Stimulated activated CD4-positive, alpha-beta T cell treated with anti-CD3 and anti-CD28 coated beads, Interleukin-1b, Interleukin-23, amount 100 ng/mL, for 4 hours (primary cell): ENCODE data around the gene LRMDA.

Source experiments
- DNase-seq, 2 donors: peaks; one replicate each; pipeline ENCODE4 v3.0.0-alpha.2; 2020; ENCODE audit warnings: low read depth in 2 of 2

LRMDA gene

DNA sequence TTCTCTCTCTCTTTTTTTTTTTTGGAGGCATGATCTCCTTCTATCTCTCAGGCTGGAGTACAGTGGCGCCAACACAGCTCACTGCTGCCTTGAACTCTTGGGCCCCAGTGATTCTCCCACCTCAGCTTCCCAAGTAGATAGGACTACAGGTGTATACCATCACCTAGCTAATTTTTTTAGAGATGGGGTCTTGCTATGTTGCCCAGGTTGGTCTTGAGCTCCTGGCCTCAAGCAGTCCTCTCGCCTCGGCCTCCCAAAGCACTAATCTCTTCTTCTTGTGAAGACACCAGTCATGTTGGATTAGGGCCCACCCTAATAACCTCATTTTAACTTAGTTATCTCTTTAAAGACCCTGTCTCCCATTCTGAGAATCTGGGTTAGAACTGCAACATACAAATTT lies 45.6 kb downstream of the LRMDA start:
- DNase-seq, result no peak

DNA sequence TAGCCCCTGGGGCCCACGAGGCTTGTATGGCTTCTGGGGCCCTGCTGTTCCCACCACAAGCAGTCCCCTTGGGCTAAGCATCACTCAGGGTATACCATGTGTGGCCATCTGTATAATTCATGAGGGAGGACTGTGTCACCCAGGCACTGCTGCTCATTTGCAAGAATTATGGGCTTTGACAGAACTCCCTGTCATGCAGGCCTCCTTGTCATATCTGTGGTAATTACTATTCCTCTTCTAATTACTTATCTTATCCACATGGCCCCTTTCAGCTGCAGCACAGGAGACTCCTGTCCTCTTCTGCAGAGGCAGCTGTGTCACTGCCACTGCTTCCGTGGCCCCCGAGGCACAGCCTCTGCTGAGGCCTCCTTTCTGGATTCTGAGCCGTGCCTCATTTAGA lies 46.3 kb downstream of the LRMDA start:
- DNase-seq, result no peak

DNA sequence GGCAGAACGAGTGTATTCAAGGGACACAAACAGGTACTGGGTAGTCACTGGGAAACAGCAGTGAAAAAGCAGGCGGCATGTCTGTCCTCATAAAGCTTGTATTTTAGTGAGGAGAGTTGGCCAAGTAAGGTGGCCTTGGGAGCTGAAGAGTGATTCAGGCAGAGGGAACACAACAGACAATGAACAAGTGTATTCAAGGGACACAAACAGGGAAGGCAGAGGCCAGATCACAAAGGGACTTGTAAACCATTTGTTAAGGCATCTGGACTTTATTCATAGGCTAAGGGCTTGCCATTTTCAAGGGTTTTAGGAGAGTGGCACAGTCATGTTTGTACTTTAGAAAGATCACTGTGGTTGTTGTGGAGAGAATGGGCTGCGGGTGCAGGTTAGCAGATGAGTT lies 49.0 kb downstream of the LRMDA start:
- DNase-seq, result no peak

DNA sequence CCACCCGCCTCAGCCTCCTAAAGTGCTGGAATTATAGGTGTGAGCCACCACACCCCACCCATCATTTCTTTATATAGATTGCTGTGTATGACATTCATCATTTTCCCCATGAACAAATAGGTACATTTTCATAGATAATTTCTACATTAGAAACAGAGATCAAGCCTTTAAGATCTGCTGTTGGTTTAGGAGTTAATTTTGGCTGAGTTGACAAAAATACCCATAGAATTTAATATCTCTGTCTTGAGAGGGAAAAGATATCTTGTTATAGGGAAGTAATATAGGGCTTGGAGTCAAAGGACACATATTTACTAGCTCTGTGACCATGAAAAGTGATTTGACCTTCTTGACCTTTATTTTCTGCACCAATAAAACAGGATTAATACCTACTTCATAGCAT lies 51.8 kb downstream of the LRMDA start:
- no peak for DNase-seq

DNA sequence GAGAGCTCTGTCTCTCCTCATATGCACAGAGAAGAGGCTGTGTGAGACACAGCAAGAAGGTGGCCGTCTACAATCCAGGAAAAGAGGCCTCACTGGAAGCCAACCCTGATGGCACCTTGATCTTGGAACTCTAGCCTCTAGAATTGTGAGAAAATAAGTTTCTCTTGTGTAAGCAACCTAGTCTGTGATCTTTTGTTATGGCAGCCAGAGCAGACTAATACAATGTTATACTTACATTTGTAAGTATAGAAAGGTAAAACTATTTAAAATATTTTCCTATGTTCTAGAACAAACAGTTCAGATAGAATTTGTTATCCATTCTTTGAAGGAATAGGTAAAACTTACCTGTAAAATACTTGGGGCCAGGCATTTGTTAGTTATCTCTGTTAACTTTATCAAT lies 53.3 kb downstream of the LRMDA start:
- DNase-seq, result no peak

DNA sequence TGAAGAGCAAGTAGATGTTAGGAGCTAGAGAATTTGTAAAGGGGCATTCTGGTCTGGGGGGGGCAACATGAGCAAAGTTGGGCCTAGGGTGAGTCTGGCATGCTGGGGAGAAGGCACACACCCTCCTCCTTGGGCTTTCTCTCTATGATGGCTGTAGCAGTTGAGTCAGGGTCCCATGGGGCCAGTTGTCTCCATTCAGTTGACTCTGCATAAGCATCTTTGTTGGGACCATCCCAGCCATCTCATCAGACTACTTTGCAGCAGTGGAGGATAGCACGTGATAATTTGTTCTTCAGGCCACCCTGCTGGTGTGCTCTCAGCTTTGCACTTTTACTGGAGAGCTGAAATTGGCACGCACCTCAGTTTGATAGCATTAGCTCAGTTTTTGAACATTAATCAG lies 55.2 kb downstream of the LRMDA start:
- DNase-seq, result no peak

DNA sequence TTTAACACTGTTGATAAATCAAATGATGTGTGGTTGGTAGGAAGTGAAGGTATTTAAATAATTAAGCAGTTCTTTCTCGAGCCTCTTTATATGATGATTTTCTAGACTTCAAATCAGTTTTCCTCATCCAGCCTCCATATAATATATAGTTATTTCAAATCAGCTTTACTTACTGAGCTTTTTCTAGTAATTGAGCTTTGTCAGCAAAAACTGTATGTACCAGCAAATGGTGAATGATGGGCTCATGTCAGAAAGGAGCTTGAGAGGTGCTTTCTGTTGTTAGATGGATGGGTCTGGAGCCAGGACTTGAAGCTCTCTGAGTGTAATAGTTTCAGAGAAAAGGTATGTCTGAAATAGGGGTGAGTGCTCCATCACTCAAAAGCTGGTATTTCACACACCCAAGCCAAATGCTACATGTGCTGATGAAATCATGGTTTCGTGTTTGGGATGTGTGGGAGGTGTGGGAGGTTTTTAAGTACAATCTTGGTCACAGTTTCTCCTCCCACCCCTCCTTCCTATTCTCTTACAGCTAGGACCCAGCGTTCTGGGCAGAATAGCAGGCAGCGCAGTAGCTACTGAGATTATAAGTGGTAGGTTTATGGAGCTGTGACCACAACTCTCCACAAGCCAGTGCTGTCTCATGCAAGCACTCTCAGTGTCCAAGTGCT lies 55.8 kb downstream of the LRMDA start:
- no peak for DNase-seq

DNA sequence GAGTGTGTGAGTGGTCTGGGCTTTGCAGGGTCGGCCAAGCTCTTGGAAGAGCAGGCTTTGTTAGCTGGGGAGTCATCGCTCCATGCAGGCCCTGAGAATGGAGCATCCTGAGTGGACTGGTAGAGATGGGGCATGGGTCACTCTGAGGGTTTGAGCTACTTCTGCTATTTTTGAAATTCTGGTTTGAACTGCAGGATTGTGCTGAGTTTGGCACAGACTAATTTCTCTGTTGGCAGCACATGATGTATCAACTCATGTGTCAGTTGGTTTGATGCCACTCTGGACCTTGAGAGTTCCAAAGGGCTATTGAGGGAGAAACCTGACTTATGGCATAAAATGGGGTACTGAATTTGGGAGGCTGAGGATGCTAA lies 56.3 kb downstream of the LRMDA start:
- no peak for DNase-seq

DNA sequence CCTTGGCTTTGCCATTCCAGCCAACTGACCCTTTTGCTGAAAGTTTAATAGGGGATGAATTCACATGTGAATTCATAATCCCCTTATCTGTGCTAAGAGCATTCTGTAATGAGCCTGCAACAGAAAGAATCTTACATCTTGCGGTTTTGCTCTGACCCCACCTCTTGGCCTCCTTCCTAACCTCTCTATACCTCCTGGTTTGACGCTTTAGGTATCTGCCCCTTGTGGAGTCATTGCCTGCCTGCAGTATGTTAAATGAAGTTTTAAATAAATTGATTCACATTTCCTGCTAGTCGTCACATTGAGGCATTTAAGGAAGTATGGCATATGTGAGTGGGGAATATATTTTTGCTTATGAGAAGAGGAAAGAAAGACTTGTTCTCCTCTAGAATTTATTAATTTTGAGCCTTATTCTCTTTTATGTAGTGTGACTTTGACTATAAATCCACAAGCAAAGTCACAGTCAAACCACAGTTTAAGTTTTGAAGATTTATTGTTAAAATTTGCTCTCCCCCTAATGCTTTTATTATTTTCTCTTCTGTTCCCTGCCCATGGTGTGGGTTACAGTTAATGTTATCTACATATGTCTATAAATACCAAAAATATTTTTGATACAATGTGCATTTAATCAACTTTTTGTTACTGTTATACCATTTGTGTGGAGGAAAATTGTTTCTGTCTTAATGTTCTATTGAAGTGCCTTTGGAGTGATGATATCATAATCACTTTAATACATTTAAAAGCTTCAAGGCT lies 60.9 kb downstream of the LRMDA start:
- no peak for DNase-seq

DNA sequence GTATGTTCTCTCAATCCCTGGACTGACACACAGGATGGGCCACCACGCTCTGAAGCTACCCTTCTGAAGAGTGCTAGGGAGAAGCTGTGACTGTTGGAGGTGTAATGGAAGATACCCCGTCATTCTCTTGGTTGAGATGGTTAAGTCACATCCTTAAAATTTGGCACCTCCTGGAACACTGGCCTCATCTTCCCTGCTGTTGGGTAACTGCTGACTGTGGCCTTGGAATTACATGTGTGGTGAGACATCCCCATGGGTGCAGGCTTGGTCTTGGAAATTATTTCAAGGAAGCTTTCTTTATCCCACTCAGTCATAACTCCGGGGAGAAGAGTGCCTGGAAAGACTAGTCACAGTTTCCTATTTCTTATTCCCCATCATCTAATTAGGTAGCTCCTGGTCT lies 62.0 kb downstream of the LRMDA start:
- DNase-seq, result no peak

DNA sequence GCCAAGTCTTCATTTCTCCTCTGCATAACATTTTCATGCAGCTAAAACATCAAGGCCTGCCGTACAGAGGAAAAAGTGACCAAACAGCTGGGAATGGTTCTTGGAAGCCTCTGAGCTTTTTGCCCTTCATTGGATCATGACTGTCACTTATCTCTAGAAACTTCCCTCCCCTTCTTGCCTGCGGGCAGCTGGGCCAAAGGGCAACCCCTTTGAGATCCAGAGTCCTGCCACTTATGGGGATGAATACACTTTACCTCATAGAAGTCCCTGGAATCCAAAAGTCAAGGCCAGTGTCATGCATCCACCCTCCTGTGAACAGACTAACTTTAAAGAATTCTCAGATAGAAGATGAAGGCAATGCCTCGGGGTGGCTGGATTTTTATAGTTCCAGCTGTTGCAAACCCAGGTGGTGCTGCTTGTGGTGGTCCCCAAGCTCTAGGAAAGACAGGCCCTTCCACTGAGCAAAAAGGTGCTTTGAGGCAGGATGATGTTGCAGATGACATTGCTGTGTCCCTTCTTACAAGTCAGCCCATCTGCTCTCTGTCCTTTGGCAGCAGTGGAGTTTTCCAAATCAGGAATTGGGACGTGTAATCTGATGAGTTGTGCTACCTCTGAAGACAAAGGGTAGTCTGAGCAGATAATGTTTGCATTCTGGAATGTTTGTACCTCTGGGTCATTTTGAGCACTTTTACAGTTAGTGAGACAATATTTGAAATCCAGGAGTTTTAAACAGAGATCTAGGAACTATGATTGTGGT lies 64.2 kb downstream of the LRMDA start:
- DNase-seq, result no peak

DNA sequence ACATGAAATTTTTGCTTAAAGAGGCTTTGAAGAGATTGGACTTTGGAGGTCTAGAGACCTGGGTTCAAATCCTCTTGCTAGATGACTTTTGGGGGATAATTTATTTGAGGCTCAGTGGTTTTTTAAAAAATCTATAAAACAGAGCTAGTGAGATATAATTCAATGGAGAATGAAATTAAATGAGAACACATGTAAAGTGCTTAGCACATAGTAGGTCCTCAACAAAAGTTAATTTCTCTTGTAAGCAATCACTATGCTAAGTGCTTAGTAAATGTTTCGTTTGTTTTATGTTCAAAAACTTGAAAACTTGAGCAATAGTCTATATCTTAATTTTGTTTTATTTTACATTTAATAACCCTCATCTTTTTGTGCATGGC lies 64.8 kb downstream of the LRMDA start:
- no peak for DNase-seq

DNA sequence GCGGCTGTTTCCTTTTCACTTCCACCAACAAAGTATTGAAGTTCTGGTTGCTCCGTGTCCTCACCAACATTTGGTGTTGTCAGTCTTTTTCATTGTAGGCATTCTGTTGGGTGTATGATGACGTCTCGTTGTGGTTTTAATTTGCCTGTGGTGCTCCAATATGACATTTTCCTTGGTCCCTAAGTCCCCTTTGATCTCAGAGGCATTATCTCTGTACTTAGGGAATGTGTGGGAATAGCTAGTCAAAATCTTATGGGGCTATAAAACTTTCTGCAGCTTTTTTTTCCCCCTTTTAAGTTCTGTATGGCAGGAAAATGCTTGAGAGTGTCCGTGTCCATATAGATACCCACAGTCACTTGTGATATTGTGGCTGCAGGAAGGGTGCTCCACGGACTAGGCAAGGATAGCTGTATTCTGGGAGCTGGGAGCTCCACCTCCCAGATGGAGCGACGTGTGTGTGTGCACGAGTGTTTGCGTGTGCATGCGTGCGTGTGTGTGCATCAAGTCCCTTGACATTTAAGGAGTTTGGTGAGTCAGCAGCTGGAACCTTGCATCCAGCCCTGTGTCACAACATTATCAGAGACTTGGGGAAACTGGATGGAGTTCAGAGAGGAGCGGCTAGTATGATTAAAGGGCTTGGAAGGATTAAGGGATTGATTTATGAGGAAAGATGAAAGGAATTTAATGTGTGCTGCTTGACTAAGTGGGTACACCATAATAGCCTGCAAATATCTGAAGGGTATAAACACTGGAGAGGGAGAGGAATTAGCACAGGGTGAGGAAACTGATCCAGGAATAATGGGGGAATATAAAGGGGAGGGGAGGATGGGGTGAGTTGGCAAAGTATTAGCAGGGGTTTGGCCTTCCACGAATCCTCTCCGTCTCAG lies 66.8 kb downstream of the LRMDA start:
- DNase-seq, result no peak

DNA sequence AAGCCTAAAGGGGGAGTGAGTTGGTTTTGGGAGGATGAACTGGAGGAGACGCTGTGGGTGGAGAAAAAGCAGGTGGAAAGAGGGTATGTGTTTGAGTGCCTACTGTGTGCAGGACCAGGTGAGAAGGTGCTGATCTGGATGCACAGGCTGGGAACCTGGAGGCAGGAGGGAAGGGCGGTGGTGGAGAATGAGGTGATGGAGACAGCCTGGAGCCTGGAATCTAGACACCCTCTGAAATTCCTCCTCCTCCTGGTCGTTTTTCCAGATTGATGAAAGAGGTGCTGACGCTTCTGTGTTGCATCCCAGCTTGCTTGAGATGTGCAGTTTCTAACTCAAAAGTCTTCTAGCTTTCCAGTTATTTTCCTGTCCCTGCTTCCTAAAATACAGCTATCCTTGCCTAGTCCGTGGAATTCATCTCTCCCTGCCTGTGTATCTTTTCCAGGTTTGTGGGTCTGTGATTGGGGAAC lies 67.5 kb downstream of the LRMDA start:
- no peak for DNase-seq

DNA sequence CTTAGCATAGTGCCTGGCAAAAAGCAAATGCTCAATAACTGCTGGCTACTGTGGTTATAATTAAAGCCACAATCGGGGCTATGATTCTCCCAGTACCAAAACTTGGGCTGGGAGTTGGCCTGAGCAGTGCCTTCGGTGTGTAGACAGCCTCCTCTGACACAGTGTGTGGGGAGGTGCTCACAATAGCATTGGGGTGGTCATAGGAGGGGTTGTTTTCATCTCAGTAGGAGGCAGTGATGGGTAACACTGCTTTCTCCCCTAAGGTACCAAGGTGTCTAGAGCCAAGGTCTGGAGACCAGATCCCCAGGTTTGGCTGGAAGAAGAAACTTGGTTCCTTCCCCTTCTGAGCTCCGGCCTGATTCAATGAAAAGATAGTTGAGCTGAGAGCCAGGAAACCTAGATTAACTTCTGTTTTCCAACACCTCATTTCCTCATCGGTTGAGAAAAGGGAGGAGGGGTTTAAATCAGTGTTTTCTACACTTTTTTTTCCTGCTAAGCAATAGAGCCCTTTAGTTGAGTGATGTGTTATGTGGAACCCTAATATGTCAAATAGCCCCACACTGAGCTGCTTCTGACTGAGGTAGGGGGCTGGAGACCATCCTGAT lies 68.2 kb downstream of the LRMDA start:
- DNase-seq, result no peak

DNA sequence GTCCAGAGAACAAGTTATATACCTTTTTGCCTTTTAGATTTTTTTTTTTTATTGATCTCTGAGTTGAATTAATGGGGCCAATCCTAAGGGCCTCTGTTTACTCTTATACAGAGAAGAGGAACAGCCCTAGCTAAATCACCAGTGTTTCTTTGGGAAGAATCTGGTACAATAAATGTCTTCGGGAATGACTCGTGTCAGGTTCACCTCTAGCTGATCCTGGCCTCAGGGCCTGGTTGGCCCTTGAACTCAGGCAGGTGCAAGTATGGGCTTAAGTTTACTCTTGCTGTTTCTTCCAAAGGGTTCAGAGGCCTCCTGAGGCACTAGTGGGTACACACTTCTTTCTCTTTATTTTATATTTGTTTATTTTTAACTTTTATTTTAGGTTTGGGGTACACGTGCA lies 71.0 kb downstream of the LRMDA start:
- no peak for DNase-seq

DNA sequence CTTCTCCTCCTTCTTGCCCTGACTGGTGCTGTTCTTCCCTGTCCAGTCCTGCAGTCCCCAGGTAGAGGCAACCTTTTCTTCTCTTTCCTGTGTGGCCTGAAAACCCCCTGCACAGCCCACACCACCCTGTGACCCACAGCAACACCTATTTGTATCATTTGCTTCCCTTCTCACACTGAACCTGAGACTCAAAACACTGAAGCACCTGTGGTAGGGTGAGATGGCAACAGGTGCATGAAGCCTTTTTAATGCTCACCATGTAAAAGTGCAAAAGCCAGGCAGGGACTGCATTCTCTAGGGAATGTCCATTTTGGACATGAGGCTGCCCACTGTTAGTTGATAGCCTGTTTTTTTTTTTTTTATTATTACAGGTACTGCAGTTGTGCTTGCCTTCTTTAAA lies 71.4 kb downstream of the LRMDA start:
- DNase-seq, result no peak

DNA sequence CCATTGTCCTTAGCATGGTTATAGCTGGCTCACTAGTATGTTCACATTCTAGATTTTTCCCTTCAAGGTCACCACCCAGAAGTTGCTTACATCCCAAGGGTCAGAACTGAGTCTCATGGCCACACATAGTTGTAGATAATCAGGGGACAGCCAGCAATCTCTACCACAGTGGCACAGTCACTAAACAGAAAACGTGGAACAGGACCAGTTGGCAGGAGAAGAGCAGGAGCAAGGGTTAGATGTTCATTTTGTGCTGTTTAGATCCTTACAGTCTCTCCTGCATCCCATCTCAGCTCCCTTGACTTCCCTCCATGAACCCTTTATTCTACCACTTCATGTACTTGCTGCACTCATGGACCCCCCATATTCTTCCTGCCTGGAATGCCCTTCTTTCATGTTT lies 73.9 kb downstream of the LRMDA start:
- DNase-seq, result no peak

DNA sequence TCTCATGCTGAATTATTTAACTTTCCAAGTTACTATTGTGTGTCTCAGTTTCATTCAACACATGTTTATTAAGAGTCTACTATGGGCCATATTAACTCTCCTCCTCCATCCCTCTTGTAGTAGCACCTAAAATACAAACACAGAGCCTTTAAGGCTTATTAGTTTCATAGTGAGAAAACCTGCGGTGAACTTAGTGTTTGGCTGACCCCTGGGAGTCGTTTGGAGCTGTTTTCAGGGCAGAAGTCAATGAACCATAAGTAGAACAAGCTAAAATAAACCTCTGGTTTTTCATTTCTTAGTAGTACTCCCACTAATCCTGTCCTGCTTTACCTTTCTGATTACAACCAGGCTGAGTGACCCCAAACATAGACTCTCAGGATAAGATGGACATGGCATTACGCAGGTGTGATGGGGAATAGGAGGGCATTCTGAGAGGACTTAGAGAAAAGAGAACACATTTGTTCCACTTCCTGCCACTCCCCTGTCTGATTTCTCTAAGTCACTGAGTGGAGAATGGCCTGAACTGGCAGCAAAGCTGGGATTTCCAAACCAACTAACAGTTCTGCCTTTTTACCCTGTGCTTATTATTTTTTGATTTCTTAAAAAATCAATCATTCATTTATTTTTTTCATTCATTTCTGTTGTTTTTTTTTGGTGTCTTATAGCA lies 74.5 kb downstream of the LRMDA start:
- DNase-seq, result no peak

DNA sequence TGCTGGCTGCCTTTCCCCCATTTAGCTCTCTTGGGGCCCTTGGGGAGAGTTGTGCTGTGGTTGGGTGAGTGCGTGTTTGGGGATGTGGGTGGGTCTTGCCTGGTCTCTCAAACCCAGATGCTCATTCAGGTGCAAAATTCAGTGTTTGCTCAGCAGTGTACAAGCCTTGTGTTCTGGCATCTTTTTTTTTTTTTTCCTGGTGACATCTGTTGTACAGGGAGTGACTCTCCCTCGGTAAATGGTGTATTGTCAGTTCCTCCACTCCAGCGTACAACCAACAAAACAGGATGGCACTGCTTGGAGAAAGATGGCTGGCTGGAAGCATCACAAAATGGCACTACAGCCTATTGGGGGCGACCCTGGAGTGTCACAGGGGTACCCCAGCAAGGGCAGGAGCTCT lies 75.5 kb downstream of the LRMDA start:
- no peak for DNase-seq

DNA sequence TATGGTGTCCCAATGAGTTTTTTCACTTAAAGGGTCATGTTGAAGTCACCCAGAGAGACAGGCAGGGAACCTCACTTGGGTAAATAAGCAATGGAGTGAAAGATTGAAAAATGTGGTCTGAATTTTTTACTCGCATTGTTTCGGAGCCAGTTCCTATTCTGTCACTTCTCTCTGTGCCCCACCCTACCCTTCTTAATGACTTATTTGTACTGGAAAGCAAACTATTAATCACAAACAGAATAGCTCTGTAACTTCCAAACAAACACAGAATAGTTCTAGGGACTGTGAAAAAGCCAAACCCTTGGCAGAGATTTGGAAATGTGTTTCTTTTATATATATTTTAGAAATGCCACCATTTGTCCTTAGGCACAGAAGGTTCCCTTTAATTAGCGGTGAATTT lies 76.0 kb downstream of the LRMDA start:
- no peak for DNase-seq
